Gastrocnemius medialis (tissue), 4 donors: ENCODE data around the gene DYNLL2.

Source experiments
- CTCF ChIP-seq, 5 experiments: fragments of 450-650 bp in 3 of 5; fragments of 200-600 bp in 2 of 5; sonication (generic) in 2 of 5; IDR thresholded peaks in 4 of 5; conservative IDR thresholded peaks in 1 of 5; 1 replicate in 4 of 5; 2 replicates in 1 of 5; pipeline ENCODE4 v1.5.1; 2016 to 2019; ENCODE audit warnings: antibody characterized with exemption in 5 of 5, mild to moderate bottlenecking in 3 of 5, moderate library complexity in 3 of 5
- POLR2A ChIP-seq, 2 donors: fragments of 450-650 bp; IDR thresholded peaks; one replicate each; pipeline ENCODE4 v1.6.1; 2017; ENCODE audit warnings: antibody characterized with exemption in 2 of 2, mild to moderate bottlenecking in 2 of 2, moderate library complexity in 2 of 2

GRCh38 chr17:58059141-58059540 lies 24.1 kb upstream of the DYNLL2 start:
- TF ChIP-seq POLR2A (IDR thresholded peaks at IDR 0.05) (no peak), CTCF (IDR thresholded peaks at IDR 0.05 in 4 of 5, conservative IDR thresholded peaks at IDR 0.05 in 1 of 5) (no peak)
